ENCODE data around the gene JUN.

- TF ChIP-seq CTCF (IDR thresholded peaks at IDR 0.05) (peak; percentile 94), MAX (IDR thresholded peaks at IDR 0.05; ENCODE audit: low read depth) (no peak), ELF1 (IDR thresholded peaks at IDR 0.05) (no peak), CHD2 (IDR thresholded peaks at IDR 0.05; ENCODE audit: low read length, partially characterized antibody) (no peak), ZBTB33 (IDR thresholded peaks at IDR 0.05; ENCODE audit: borderline replicate concordance, low read depth) (no peak), RFX5 (IDR thresholded peaks at IDR 0.05; ENCODE audit: low read length) (no peak)
These were observed 43.9 kb downstream of the JUN start for GRCh38 chr1:58739856-58740466.

All from SK-N-SH (cell line).